Uterus (tissue), 4 donors: ENCODE results near the gene CATSPERD. TPM values are rescaled to one million over a fixed set of nuclear protein-coding genes. Genes with fewer than 3 reads are reported as not detected.
"Not testable (repeated sequence)": the region's sequence is repeated elsewhere in the genome, so short reads cannot be mapped to it uniquely, and the experiment has no call there.

ENCODE experiments used
- DNase-seq, 2 donors: peaks; one replicate each; pipeline ENCODE4 v3.0.0-alpha.2; 2019 to 2020
- H3K27ac ChIP-seq, 2 donors: fragments of 200-600 bp; sonication (generic); 1 replicate in 1 of 2; 2 replicates in 1 of 2; pipeline ENCODE4 v1.5.1; 2016 to 2018
- H3K27me3 ChIP-seq, 2 donors: fragments of 200-600 bp; sonication (generic); one replicate each; pipeline ENCODE4 v1.5.1; 2018 to 2019; ENCODE audit warnings: control low read depth in 1 of 2
- H3K36me3 ChIP-seq, 2 donors: fragments of 200-600 bp; sonication (generic); one replicate each; pipeline ENCODE4 v1.5.1; 2019; ENCODE audit warnings: control low read depth in 1 of 2
- H3K4me1 ChIP-seq, 2 donors: fragments of 200-600 bp; sonication (generic); one replicate each; pipeline ENCODE4 v1.5.1; 2018 to 2019; ENCODE audit warnings: control low read depth in 1 of 2
- H3K4me3 ChIP-seq, 2 donors: fragments of 200-600 bp; sonication (generic); 1 replicate in 1 of 2; 2 replicates in 1 of 2; pipeline ENCODE4 v1.5.1; 2018 to 2019; ENCODE audit warnings: mild to moderate bottlenecking in 1 of 2
- H3K9me3 ChIP-seq, 2 donors: fragments of 200-600 bp; sonication (generic); one replicate each; pipeline ENCODE4 v1.5.1; 2019; ENCODE audit warnings: control low read depth in 1 of 2
- CTCF ChIP-seq, 4 experiments: fragments of 200-600 bp in 2 of 4; fragments of 450-650 bp in 2 of 4; sonication (generic) in 2 of 4; IDR thresholded peaks; one replicate each; pipeline ENCODE4 v1.5.1; 2016 to 2019; ENCODE audit warnings: antibody characterized with exemption in 4 of 4, mild to moderate bottlenecking in 2 of 4, moderate library complexity in 1 of 4
- POLR2A ChIP-seq, 2 donors: fragments of 450-650 bp; IDR thresholded peaks; one replicate each; pipeline ENCODE4 v1.6.1; 2016; ENCODE audit warnings: antibody characterized with exemption in 2 of 2, mild to moderate bottlenecking in 1 of 2, moderate library complexity in 1 of 2
- intact Hi-C: fragments of 100-400 bp; cut with DNase I; formaldehyde crosslinking; loops from one replicate; pipeline ENCODE4 v1.15.1; 2023; ENCODE audit warnings: low total_unique reads
- total RNA-seq, 4 donors: library from RNA; depleted of rRNA in 3 of 4; stranded (reverse); fragments of >200 nt in 3 of 4; gene quantifications; one replicate each; pipeline versions ENCODE4 v1.1.0 to v1.2.4, GENCODE V29; 2014 to 2023
- donor health status: DM: yes; HTN: yes; CAD: no.

CATSPERD gene
- total RNA-seq, 4 donors from 2014 or later: not detected

GRCh38 chr19:5697022-5697889, 23.2 kb upstream of the CATSPERD start:
- DNase-seq: no peak
- TF ChIP-seq CTCF (IDR thresholded peaks at IDR 0.05) (no peak), POLR2A (IDR thresholded peaks at IDR 0.05) (no peak)
- H3K27ac ChIP-seq: no peak overlapping the region

GRCh38 chr19:5697890-5698634, 22.4 kb upstream of the CATSPERD start:
- H3K27me3 ChIP-seq: no peaks in the 10 kb centered on the region
- intact Hi-C loops: no loop called here
- TF ChIP-seq POLR2A (IDR thresholded peaks at IDR 0.05): no peak
- no peak for TF ChIP-seq CTCF (IDR thresholded peaks at IDR 0.05)
- no peak overlapping the region for H3K27ac ChIP-seq
- H3K9me3 ChIP-seq: no peaks in the 10 kb centered on the region
- H3K4me1 ChIP-seq: no peaks in the 10 kb centered on the region
- H3K4me3 ChIP-seq: no peak overlapping the region
- DNase-seq: no peak
- no peaks in the 10 kb centered on the region for H3K36me3 ChIP-seq

More at GRCh38 chr19:5697022-5697889, 23.2 kb upstream of the CATSPERD start:
- Histone ChIP-seq H3K9me3 (no peaks in the 10 kb centered on the region), H3K4me3 (no peak overlapping the region), H3K4me1 (no peaks in the 10 kb centered on the region), H3K36me3 (no peaks in the 10 kb centered on the region), H3K27me3 (no peaks in the 10 kb centered on the region)
- intact Hi-C loops: no loop called here

- intact Hi-C loops: no loop called here
- no peaks in the 10 kb centered on the region for H3K36me3 ChIP-seq
- TF ChIP-seq POLR2A (IDR thresholded peaks at IDR 0.05): no peak
- no peak for TF ChIP-seq CTCF (IDR thresholded peaks at IDR 0.05)
These were observed 21.6 kb upstream of the CATSPERD start for GRCh38 chr19:5698635-5699422.

GRCh38 chr19:5700455-5701092, 19.9 kb upstream of the CATSPERD start:
- DNase-seq: no peak
- intact Hi-C loops: no loop called here

More at GRCh38 chr19:5698635-5699422, 21.6 kb upstream of the CATSPERD start:
- H3K27me3 ChIP-seq: no peaks in the 10 kb centered on the region
- no peak overlapping the region for H3K27ac ChIP-seq
- no peak overlapping the region for H3K4me3 ChIP-seq
- no peak for DNase-seq
- no peaks in the 10 kb centered on the region for H3K4me1 ChIP-seq
- no peaks in the 10 kb centered on the region for H3K9me3 ChIP-seq

GRCh38 chr19:5702053-5702410, 18.4 kb upstream of the CATSPERD start:
- H3K27ac ChIP-seq, H3K36me3 ChIP-seq, H3K4me1 ChIP-seq, H3K9me3 ChIP-seq, H3K27me3 ChIP-seq, DNase-seq, intact Hi-C loops, H3K4me3 ChIP-seq: not testable (repeated sequence)

More at GRCh38 chr19:5700455-5701092, 19.9 kb upstream of the CATSPERD start:
- Histone ChIP-seq H3K4me1 (no peaks in the 10 kb centered on the region), H3K4me3 (no peak overlapping the region), H3K27ac (no peak overlapping the region), H3K9me3 (no peaks in the 10 kb centered on the region), H3K36me3 (no peaks in the 10 kb centered on the region), H3K27me3 (no peaks in the 10 kb centered on the region)
- TF ChIP-seq CTCF (IDR thresholded peaks at IDR 0.05) (no peak), POLR2A (IDR thresholded peaks at IDR 0.05) (no peak)
